A673 (cell line): ENCODE results near the gene MYL11. TPM values are rescaled to one million over a fixed set of nuclear protein-coding genes. Genes with fewer than 3 reads are reported as not detected.

Experiments
- BruUV-seq: library from RNA; stranded (reverse); fragments of 400-500 nt; replicated peaks from 2 replicates; lab custom pipeline; 2021; lab: Mats Ljungman, UMichigan
- CTCF ChIA-PET: fragments of 300-600 bp; sonication (Branson Sonifier 250); formaldehyde crosslinking; loops from one replicate; lab custom pipeline; 2022; ENCODE audit warnings: antibody characterized with exemption; lab: Charles Lee
- POLR2A ChIA-PET: fragments of 300-600 bp; sonication (Branson Sonifier 250); formaldehyde crosslinking; loops from one replicate; lab custom pipeline; 2022; ENCODE audit warnings: antibody characterized with exemption; ENCODE audit not compliant: low non-redundant PET; lab: Charles Lee
- DNase-seq: peaks from one replicate; pipeline ENCODE4 v3.0.0-alpha.2; 2015; ENCODE audit warnings: low spot score
- H3K27ac ChIP-seq: fragments of 200-600 bp; sonication (generic); 2 replicates; pipeline ENCODE4 v1.5.1; 2016; ENCODE audit warnings: mixed run types, low read depth, mild to moderate bottlenecking, mixed read lengths, antibody characterized with exemption, low read length; ENCODE audit not compliant: poor library complexity, severe bottlenecking
- H3K27me3 ChIP-seq: fragments of 200-600 bp; sonication (generic); replicated peaks from 2 replicates; pipeline ENCODE4 v1.6.1; 2017; ENCODE audit warnings: mixed run types, low read depth, mild to moderate bottlenecking, mixed read lengths, antibody characterized with exemption, low read length; ENCODE audit not compliant: insufficient read depth, poor library complexity
- H3K36me3 ChIP-seq: fragments of 200-600 bp; sonication (generic); 2 replicates; pipeline ENCODE4 v1.6.1; 2016; ENCODE audit warnings: mixed run types, mild to moderate bottlenecking, mixed read lengths, antibody characterized with exemption, low read length; ENCODE audit not compliant: insufficient read depth, poor library complexity, severe bottlenecking
- H3K4me1 ChIP-seq: fragments of 200-600 bp; sonication (generic); 2 replicates; pipeline ENCODE4 v1.6.1; 2017; ENCODE audit warnings: mixed run types, mild to moderate bottlenecking, mixed read lengths, antibody characterized with exemption, low read length; ENCODE audit not compliant: insufficient read depth, poor library complexity, severe bottlenecking
- H3K4me3 ChIP-seq: fragments of 200-600 bp; sonication (generic); 2 replicates; pipeline ENCODE4 v1.5.1; 2016; ENCODE audit warnings: low read depth, mixed run types, mild to moderate bottlenecking, mixed read lengths, low read length; ENCODE audit not compliant: poor library complexity, severe bottlenecking
- H3K9me3 ChIP-seq: fragments of 200-600 bp; sonication (generic); 2 replicates; pipeline ENCODE4 v1.6.1; 2016; ENCODE audit warnings: mixed run types, low read depth, mild to moderate bottlenecking, mixed read lengths, antibody characterized with exemption, low read length; ENCODE audit not compliant: poor library complexity, severe bottlenecking
- EZH2 ChIP-seq: fragments of 200-600 bp; sonication (generic); IDR thresholded peaks from 2 replicates; pipeline ENCODE4 v1.6.1; 2017; ENCODE audit warnings: borderline replicate concordance, low read depth, mild to moderate bottlenecking, mixed read lengths, antibody characterized with exemption, low read length; ENCODE audit not compliant: poor library complexity, severe bottlenecking
- intact Hi-C: fragments of 100-400 bp; cut with micrococcal nuclease; formaldehyde crosslinking; loops from one replicate; pipeline ENCODE4 v1.10.0; 2022; ENCODE audit not compliant: unreplicated experiment
- total RNA-seq: library from RNA; stranded (reverse); gene quantifications from 2 replicates; pipeline ENCODE4 v1.2.3, GENCODE V29; 2021
- TF ChIP-seq, protein P1 (sequence below): fragments of 300-800, 200-600 bp; sonication (generic); conservative IDR thresholded peaks from 2 replicates; pipeline ENCODE4 v1.5.1; 2017; ENCODE audit warnings: low read depth, mild to moderate bottlenecking, antibody characterized with exemption, low read length, moderate library complexity, mixed read lengths

MYL11 gene
- total RNA-seq, 1 experiment from 2014 or later, result not detected

DNA sequence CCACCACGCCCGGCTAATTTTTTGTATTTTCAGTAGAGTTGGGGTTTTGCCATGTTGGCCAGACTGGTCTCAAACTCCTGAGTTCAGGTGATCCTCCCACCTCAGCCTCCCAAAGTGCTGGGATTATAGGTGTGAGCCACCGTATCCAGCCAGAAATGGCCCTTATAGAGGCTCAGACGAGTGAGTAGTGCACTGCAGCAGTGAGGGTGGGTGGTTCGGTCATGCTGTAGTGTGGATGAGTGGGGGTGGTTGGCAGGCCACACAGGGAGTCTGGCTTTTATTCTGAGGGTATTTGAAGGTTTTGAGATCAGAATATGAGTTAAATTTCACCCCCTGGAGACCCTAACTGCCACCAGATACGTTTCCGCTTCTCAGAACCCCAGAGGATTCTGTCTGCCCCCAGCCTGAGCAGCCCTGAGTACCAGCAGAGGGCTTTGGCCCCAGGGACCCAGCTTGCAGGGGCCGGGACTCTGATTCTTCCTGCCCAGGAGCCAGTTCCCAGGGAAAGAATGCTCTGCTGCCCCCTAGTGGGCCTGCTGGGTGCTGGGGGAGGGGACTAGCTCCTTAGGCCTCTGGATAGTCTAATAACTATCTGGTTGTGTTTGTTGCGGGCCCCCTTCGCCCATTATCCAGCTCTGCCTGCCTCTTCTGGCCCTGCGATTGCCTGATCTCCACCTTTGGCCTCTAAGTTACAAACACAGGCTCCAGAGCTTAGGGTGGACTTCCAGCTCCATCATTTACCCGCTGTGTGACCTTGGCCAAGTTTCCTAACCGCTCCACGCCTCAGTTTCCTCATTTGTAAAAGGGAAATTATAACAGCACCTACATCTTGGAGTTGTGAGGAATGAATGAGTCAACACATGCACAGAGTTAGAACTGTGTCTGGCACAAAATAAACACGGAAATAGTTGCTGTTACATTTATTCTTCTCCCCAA lies 34.8 kb downstream of the MYL11 start:
- no peak overlapping the region for H3K4me3 ChIP-seq
- peak; percentile 94 for DNase-seq
- no peaks in the 10 kb centered on the region for H3K9me3 ChIP-seq
- ChIA-PET CTCF (interaction anchor here (0.5 to 1.2 kb wide), 14 partner anchors 9 to 317 kb away, joined by 3 to 18 read pairs (median 4); partner anchors contain the start of genes DCTPP1, TBX6 and ZNF48), POLR2A (interaction anchor here (0.9 kb wide), 1 partner anchor 8 kb away, joined by 3 read pairs; no protein-coding TSS in a partner anchor)
- no peaks in the 10 kb centered on the region for H3K27me3 ChIP-seq
- H3K4me1 ChIP-seq, result peaks cover 16% of the 10 kb centered on the region
- BruUV-seq, result no TSS peak
- intact Hi-C loops, result loop anchor here (5.0 kb wide), 2 partner anchors 37 to 287 kb away; partner anchors contain the start of genes MAPK3, MYL11 and TBC1D10B
- peaks cover 29% of the 10 kb centered on the region for H3K36me3 ChIP-seq
- TF ChIP-seq, protein P1, sequence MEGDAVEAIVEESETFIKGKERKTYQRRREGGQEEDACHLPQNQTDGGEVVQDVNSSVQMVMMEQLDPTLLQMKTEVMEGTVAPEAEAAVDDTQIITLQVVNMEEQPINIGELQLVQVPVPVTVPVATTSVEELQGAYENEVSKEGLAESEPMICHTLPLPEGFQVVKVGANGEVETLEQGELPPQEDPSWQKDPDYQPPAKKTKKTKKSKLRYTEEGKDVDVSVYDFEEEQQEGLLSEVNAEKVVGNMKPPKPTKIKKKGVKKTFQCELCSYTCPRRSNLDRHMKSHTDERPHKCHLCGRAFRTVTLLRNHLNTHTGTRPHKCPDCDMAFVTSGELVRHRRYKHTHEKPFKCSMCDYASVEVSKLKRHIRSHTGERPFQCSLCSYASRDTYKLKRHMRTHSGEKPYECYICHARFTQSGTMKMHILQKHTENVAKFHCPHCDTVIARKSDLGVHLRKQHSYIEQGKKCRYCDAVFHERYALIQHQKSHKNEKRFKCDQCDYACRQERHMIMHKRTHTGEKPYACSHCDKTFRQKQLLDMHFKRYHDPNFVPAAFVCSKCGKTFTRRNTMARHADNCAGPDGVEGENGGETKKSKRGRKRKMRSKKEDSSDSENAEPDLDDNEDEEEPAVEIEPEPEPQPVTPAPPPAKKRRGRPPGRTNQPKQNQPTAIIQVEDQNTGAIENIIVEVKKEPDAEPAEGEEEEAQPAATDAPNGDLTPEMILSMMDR, result peak; percentile 95
- no peak for TF ChIP-seq EZH2
- H3K27ac ChIP-seq, result no peak overlapping the region

DNA sequence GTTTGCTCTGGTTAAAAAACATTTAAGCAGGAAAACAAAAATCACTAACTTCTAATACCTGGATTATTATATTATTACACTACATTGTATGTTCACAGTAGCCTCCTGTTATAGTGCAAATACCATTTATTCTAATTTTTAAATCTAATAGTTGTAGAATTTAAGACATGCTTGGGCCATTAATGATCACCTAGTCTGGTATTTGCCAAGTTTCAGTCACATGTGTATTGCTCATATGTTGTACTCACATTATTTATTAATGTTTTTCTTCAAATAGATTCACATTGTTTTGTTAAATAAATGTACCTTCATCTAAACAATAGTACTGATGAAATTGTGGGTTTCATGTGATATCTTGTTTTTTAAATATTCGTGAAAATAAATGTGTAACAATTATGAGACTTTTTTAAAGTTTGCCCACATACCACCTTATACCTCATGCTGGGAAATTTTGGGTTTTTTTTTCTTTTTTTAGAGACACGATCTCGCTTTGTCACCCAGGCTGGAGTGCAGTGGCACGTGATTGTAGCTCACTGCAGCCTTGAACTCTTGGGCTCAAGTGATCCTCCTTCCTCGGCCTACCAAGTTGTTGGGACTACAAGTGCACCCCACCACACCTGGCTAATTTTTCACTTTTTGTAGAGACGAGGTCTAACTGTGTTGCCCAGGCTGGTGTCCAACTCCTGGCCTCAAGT lies 38.7 kb downstream of the MYL11 start:
- TF ChIP-seq EZH2, result no peak
- TF ChIP-seq, protein P1, result no peak
- ChIA-PET POLR2A (no interaction called here), CTCF (no interaction called here)
- Histone ChIP-seq H3K36me3 (peaks cover 33% of the 10 kb centered on the region), H3K9me3 (no peaks in the 10 kb centered on the region), H3K27ac (no peak overlapping the region), H3K27me3 (no peaks in the 10 kb centered on the region), H3K4me3 (no peak overlapping the region), H3K4me1 (peaks cover 16% of the 10 kb centered on the region)
- DNase-seq, result no peak
- intact Hi-C loops, result no loop called here
- BruUV-seq, result no TSS peak

DNA sequence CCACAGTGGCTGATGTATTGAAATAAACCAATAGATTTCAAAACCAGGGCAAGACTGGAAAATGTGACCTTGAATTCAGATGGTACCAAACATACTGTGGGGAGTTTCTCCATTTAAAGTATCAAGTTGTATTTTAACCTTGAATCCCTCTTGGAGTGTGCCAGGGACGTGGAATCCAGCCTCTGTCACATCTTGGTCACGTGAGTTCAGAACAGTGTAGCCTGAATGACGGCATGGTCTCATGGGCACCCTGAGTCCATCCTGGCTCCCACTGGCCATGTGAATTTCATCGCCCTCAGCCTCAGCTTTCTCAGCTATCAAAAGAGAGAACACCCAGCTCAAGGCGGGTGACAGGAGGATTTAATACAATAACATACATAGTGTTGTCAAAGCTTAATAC lies 39.6 kb downstream of the MYL11 start:
- CTCF ChIA-PET, result interaction anchor here (0.7 kb wide), 1 partner anchor 16 kb away, joined by 3 read pairs; no protein-coding TSS in a partner anchor
- Histone ChIP-seq H3K9me3 (no peaks in the 10 kb centered on the region), H3K4me1 (peaks cover 10% of the 10 kb centered on the region), H3K4me3 (no peak overlapping the region), H3K27ac (no peak overlapping the region), H3K36me3 (peaks cover 33% of the 10 kb centered on the region), H3K27me3 (no peaks in the 10 kb centered on the region)
- DNase-seq, result no peak
- no peak for TF ChIP-seq EZH2
- TF ChIP-seq, protein P1, result no peak
- intact Hi-C loops, result no loop called here
- no TSS peak for BruUV-seq
- POLR2A ChIA-PET, result no interaction called here
